NOMO-1 (cell line): ENCODE data around the gene SHANK2.
"Not testable (repeated sequence)": the region's sequence is repeated elsewhere in the genome, so short reads cannot be mapped to it uniquely, and the experiment has no call there.

Experiments used
- DNase-seq, 2 experiments: peaks; one replicate each; lab custom pipeline; 2025; ENCODE audit not compliant: unreplicated experiment in 2 of 2; lab: John Stamatoyannopoulos, UW

The SHANK2 gene

GRCh38 chr11:71245601-71246391 is 6.6 kb downstream of the SHANK2 start:
- no peak for DNase-seq

DNA sequence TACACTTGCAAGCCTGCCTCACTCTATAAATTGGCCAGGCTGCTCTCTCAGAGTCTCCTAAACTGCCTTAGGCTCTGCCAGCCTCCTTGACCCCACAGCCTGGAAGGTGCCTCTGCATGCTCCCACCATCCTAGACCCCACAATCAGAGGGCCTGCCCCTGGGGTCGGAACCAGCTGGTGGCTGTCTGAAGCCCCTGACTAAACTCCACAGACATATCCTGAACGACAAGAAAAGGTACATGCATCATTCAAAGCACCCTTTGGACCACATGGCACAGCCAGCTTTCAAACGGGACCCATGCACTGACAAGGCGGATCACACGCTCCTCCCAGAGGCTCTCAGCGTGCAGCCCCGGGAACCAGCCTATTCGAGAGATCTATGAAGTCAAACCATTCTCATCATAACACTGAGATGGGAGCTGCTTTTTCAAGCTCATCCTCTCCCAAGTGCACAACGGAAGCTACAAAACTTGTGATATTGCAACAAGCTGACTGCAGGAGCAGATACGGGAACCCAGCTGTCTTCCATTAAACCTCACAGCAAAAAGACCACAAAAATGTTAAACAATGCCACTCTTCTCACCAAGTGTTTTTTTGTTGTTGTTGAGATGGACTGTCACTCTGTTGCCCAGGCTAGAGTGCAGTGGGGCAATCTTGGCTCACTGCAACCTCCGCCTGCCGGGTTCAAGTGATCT is 8.1 kb downstream of the SHANK2 start:
- DNase-seq: no peak

GRCh38 chr11:71242391-71242790 is 10.0 kb downstream of the SHANK2 start:
- no peak for DNase-seq

GRCh38 chr11:71241721-71242259 is 10.6 kb downstream of the SHANK2 start:
- DNase-seq: no peak

GRCh38 chr11:71240865-71241691 is 11.3 kb downstream of the SHANK2 start:
- peak; percentile 0 to 23 for DNase-seq

DNA sequence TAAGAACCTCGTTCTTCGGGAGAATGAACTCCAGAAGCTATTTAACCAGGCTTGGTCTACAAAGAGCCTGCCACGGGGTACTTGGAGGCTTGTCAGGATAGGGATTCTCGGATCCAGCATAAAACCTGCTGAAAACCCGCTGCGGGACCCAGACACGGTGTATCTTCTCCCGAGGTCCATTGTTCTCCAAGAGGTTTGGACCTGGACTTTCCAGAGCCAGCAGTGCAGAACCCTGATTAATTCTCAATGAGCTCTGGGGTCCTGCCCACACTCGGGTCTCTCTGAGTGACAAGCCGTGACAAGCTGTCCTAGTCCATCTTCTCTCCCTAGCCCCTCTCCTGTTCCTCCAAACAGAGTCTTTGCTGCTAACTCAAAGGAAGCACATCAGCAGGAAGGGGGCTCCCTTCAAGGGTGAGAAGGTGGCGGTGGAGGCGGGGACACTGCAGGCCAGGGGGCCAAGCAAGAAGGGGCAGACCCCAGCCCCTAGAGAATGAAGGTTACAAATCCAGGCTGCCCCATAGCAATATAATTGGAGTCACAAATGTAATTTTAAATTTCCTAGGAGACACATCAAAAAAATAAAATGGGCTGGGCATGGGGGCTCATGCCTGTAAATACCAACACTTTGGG is 12.2 kb downstream of the SHANK2 start:
- DNase-seq: no peak

DNA sequence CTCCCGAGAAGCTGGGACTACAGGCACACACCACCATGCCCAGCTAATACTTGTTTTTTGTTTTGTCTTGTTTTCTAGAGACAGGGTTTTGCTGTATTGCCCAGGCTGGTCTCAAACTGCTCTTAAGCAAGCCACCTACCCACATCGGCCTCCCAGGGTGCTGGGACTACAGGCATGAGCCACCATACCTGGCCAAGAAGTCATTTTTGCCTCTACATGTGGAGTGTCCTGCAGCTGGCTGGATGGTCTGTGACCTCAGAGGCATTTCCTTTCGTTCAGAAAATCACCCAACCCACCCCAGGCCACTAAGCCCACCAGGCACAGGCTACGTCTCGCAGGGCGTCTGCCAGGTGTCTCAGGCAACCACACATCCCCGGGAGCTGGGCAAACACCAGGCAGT is 12.8 kb downstream of the SHANK2 start:
- DNase-seq: no peak

DNA sequence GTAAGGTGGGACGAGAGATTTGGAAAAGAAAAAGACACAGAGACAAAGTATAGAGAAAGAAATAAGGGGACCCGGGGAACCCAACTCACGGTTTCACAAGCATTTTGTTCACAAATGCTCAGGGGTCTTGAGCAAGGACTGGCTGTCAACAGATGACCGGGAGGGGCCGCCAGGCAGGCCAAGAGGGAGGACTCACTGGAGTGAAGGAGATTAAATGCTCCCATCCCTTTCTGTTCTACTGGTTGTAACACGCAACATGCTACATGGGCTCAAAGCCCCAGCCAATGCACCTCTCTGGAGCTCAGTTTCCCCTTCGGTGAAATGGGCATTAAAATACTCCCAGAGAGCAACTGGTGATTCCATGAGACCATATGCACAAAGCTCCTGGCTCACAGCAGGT is 13.4 kb downstream of the SHANK2 start:
- DNase-seq: no peak

- no peak for DNase-seq
Observed at GRCh38 chr11:71238285-71238875, 14.0 kb downstream of the SHANK2 start.

DNA sequence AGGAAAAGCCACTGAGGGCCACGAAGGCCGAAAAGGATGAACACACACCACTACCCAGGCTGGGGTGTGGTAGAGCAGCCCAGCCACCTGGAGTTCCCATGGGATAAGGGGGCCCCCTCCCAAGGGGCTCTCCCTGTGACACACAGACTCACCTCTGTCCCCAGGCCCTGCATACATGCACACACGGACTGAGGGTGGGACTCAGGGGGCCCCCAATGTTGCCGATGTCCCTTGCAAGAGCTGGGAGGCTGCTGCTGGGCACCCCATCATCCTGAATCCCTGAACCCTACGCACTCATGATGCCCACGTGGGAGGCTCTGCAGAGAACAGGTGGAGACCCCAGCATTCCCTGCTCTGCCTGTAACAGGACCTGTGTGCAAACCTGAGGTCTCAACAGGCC is 14.5 kb downstream of the SHANK2 start:
- DNase-seq: no peak

DNA sequence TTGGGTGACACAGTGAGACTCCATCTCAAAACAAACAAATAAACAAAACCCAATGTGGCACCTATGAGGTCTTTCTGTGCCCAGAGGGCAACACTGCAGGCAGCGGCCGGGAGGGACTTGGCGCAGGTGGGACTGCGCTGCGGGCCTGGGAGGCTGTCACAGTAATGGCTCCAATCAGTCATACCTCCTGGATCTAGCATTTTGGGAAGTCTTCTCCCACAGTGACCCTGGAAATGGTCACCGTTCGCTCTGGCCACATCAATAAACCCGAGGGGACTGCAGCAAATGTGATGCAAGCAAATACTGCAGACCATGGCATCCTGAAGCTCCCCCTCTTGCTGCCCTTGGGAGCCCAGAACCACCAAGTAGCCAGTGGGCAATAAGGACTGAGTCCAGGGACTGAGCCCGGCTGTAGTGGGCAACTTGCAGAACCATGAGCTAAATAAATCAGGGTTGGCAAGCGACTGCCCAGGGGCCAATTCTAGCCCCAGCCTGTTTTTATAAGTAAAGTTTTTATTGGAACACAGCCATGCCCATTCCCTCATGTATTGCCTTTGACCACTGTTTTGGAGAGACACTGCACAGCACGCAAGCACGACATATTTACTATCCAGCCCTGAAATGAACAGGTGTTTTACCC is 15.4 kb downstream of the SHANK2 start:
- DNase-seq: no peak

DNA sequence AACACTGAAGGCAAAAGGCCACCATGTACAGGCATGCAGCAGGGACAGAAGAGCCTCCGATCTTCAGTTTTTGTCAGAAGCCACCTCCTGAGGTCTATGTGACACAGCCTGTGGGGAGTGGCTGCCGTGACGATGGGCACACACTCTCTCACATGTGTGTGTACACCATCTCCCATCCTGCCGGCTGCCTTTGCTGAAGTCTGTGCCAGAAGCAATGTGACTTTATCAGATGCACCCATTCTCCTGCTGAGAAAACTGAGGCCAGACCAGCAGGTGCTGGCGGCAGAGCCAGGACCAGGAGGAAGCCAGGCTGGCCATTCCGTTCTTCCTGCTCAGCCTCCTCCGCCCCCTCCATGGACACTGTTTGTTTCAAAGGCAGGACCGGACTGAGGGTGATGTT is 16.7 kb downstream of the SHANK2 start:
- no peak for DNase-seq

DNA sequence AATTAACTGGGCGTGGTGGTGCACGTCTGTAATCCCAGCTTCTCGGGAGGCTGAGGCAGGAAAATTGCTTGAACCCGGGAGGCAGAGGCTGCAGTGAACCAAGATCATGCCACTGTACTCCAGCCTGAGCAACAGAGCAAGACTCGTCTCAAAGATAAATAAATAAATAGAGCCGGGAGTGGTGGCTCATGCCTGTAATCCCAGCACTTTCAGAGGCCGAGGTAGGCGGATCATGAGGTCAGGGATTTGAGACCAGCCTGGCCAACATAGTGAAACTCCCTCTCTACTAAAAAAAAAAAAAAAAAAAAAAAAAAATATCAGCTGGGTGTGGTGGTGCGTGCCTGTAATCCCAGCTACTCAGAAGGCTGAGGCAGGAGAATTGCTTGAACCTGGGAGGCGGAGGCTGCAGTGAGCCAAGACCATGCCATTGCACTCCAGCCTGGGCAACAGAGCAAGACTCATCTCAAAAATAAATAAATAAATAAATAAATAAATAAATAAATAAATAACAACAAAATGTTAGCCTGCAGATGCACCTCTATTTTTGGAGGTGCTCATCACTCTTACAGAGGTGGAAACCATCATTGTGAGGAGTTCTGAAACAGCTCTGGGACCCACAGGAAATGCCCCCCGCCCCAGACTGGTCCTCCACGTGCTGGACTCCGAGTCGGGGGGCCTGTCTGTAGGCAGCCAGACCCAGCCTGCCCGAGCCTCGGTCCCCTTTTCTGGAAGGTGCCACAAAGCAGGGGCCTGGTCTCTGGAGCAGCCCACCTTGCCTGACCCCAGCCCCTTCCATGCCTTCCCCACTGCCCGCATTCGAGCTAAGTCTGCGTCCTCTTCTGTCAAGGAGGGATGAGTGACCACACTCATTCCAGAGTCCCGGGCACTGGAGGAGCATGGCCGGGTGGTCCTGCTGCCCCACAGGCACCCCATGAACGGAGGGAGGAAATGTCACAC is 18.2 kb downstream of the SHANK2 start:
- not testable (repeated sequence) for DNase-seq

DNA sequence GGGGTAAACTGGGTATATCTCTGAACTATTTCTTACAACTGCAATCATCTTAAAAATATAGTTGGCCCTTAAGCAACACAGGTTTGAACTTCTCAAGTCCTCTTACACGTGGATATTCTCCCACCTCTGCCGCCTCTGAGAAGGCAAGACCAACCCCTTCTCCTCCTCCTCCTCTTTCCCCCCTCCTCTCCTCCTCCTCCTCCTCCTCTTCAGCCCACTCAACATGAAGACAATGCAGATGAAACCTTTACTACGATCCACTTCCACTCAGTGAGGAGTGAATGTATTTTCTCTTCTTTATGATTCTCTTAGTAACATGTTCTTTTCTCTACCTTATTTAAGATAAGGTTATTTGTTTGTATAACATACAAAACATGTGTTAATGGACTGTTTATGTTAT is 20.0 kb downstream of the SHANK2 start:
- no peak for DNase-seq

GRCh38 chr11:71228961-71229360 is 23.4 kb downstream of the SHANK2 start:
- DNase-seq: no peak

DNA sequence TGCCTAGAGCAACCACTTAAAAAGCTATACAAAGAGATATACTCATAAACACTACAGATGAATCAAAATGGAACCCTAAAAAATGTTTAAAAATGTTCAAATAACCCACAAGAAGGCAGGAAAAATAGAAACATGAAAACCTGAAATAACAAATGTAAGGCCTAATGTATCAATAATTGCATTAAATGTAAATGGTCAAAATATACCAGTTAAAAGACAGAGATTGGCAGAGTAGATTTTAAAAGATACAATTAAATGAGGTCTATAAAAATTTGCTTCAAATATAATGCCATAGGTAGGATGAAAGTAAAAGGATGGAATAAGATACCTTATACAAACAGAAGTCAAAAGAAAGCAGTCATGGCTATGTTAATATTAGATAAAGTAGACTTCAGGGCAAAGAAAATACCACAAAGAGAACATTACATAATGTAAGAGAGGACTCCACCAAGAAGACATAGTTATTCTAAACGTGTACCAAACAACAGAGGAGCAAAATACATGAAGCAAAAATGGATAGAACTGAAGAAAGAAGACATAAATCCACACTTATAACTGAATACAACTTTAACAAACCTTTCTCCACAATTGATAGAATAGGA is 25.2 kb downstream of the SHANK2 start:
- no peak for DNase-seq

DNA sequence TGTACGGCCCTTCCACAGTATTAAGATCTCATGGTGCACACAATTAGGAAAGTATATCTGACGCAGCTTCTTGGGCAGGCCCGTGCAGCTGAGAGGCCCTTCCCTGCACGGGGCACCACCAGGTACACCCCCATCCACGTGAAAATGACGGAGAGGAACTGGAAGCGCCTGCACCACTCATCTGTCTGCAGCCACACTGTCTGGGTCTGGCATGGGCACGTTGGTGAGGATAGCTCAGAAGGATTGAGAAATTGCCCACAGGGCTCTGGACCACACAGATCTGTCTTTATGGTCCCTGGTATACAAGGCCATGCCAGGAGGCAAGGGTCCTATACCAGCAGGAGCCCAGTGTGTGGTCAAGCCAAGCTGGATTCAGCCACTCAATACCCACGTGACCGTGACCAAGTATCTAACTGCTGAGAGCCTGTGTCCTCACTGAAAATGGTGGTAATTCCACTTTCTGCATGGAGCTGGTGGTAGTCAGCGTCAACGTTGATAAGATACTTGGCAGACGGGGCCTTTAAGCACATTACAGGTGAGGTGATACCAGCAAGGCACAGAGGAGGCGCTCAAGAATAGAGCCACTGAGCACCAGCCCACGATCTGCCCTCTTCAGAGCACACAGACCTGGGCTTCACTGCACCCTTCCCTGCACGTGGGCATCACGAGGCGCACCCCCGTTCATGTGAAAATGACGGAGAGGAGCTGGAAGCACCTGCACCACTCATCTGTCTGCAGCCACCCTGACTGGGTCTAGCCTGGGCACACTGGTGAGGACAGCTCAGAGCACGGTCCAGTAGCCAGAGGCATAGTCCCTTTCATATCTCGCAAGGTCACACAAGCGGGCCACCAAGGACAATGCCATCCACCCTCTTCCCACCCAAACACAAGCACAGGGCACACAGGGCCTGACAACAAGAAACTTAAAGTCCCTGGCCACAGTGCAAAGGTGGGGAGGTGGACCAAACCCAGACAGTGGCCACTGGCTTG is 28.4 kb downstream of the SHANK2 start:
- DNase-seq: no peak
